ENCODE measurements around the gene PTPN22. TPM values are rescaled to one million over a fixed set of nuclear protein-coding genes. Genes with fewer than 3 reads are reported as not detected.

PTPN22 gene
- total RNA-seq, 2 donors from 2014 or later: 3.7 to 5.9 TPM

- no peaks in the 10 kb centered on the region for H3K9me3 ChIP-seq
- no peaks in the 10 kb centered on the region for H3K4me1 ChIP-seq
- no peak for DNase-seq
- intact Hi-C loops (cut with DNase I): no loop called here
- no peak for TF ChIP-seq CTCF (IDR thresholded peaks at IDR 0.05)
- no peak overlapping the region for H3K27ac ChIP-seq
- no peaks in the 10 kb centered on the region for H3K27me3 ChIP-seq
- no peak overlapping the region for H3K4me3 ChIP-seq
- no peaks in the 10 kb centered on the region for H3K36me3 ChIP-seq
- no peak overlapping the region for H3K9ac ChIP-seq (ENCODE audit: low read depth in 2 of 2, low read length in 2 of 2)
Measured at GRCh38 chr1:113804421-113805255, 66.9 kb downstream of the PTPN22 start.

- no peaks in the 10 kb centered on the region for H3K4me1 ChIP-seq
- no peak overlapping the region for H3K9ac ChIP-seq (ENCODE audit: low read depth in 2 of 2, low read length in 2 of 2)
- no peaks in the 10 kb centered on the region for H3K27me3 ChIP-seq
- H3K36me3 ChIP-seq: no peaks in the 10 kb centered on the region
- intact Hi-C loops (cut with DNase I): no loop called here
- TF ChIP-seq CTCF (IDR thresholded peaks at IDR 0.05): no peak
- no peaks in the 10 kb centered on the region for H3K9me3 ChIP-seq
- H3K4me3 ChIP-seq: no peak overlapping the region
- no peak for DNase-seq
- no peak overlapping the region for H3K27ac ChIP-seq
Measured at GRCh38 chr1:113802367-113803007, 69.0 kb downstream of the PTPN22 start.

GRCh38 chr1:113800487-113800886 lies 71.0 kb downstream of the PTPN22 start:
- Histone ChIP-seq H3K36me3 (no peaks in the 10 kb centered on the region), H3K27ac (no peak overlapping the region), H3K27me3 (no peaks in the 10 kb centered on the region), H3K9me3 (no peaks in the 10 kb centered on the region), H3K9ac (ENCODE audit: low read depth in 2 of 2, low read length in 2 of 2) (no peak overlapping the region), H3K4me1 (no peaks in the 10 kb centered on the region), H3K4me3 (no peak overlapping the region)
- DNase-seq: no peak
- no peak for TF ChIP-seq CTCF (IDR thresholded peaks at IDR 0.05)
- intact Hi-C loops (cut with DNase I): no loop called here

GRCh38 chr1:113797472-113797871 lies 74.0 kb downstream of the PTPN22 start:
- Histone ChIP-seq H3K4me1 (peaks cover 3% of the 10 kb centered on the region), H3K27ac (no peak overlapping the region), H3K36me3 (peaks cover 4% of the 10 kb centered on the region), H3K9ac (ENCODE audit: low read depth in 2 of 2, low read length in 2 of 2) (no peak overlapping the region), H3K9me3 (no peaks in the 10 kb centered on the region), H3K27me3 (no peaks in the 10 kb centered on the region), H3K4me3 (no peak overlapping the region)
- intact Hi-C loops (cut with DNase I): loop anchor here (5.0 kb wide), 1 partner anchor 35 kb away; no protein-coding TSS in a partner anchor
- no peak for DNase-seq
- no peak for TF ChIP-seq CTCF (IDR thresholded peaks at IDR 0.05)

GRCh38 chr1:113793878-113794834 lies 77.4 kb downstream of the PTPN22 start:
- Histone ChIP-seq H3K9ac (ENCODE audit: low read depth in 2 of 2, low read length in 2 of 2) (no peak overlapping the region), H3K36me3 (peaks cover 4% of the 10 kb centered on the region), H3K4me3 (no peak overlapping the region), H3K9me3 (no peaks in the 10 kb centered on the region), H3K4me1 (peaks cover 3% of the 10 kb centered on the region), H3K27me3 (no peaks in the 10 kb centered on the region), H3K27ac (no peak overlapping the region)
- no peak for TF ChIP-seq CTCF (IDR thresholded peaks at IDR 0.05)
- intact Hi-C loops (cut with DNase I): no loop called here
- no peak for DNase-seq

Data from colonic mucosa (tissue), 4 donors.